Stomach smooth muscle (tissue), 2 donors: ENCODE results near the gene SERPIND1.

ENCODE experiments used
- H3K27ac ChIP-seq: one replicate; pipeline ENCODE4 v1.7.0; 2013; ENCODE audit warnings: mild to moderate bottlenecking, low read length, inconsistent platforms
- H3K27me3 ChIP-seq, 2 donors: one replicate each; pipeline ENCODE4 v1.7.0; 2013; ENCODE audit warnings: low read length in 2 of 2; ENCODE audit not compliant: insufficient read depth in 2 of 2, control insufficient read depth in 1 of 2
- H3K36me3 ChIP-seq, 2 donors: one replicate each; pipeline ENCODE4 v1.7.0; 2013; ENCODE audit warnings: low read length in 2 of 2; ENCODE audit not compliant: control insufficient read depth in 2 of 2, insufficient read depth in 2 of 2
- H3K4me1 ChIP-seq: one replicate; pipeline ENCODE4 v1.7.0; 2013; ENCODE audit warnings: low read length; ENCODE audit not compliant: control insufficient read depth, insufficient read depth
- H3K4me3 ChIP-seq, 2 donors: one replicate each; pipeline ENCODE4 v1.7.0; 2013; ENCODE audit warnings: low read length in 2 of 2
- H3K9ac ChIP-seq, 2 donors: one replicate each; pipeline ENCODE4 v1.7.0; 2013; ENCODE audit warnings: low read length in 2 of 2, mild to moderate bottlenecking in 1 of 2
- H3K9me3 ChIP-seq, 2 donors: one replicate each; pipeline ENCODE4 v1.7.0; 2013; ENCODE audit warnings: low read length in 2 of 2; ENCODE audit not compliant: control insufficient read depth in 2 of 2
- donor health status: healthy.
- donor health status: Pancreatic carcinoma.

Gene SERPIND1

GRCh38 chr22:20834725-20835124, 60.8 kb downstream of the SERPIND1 start:
- Histone ChIP-seq H3K4me3 (no peak overlapping the region), H3K36me3 (peaks cover 16 to 19% of the 10 kb centered on the region in 2 donors)

More at GRCh38 chr22:20834725-20835124, 60.8 kb downstream of the SERPIND1 start:
- Histone ChIP-seq H3K4me1 (no peaks in the 10 kb centered on the region), H3K9me3 (no peaks in the 10 kb centered on the region), H3K27ac (no peak overlapping the region), H3K9ac (no peak overlapping the region), H3K27me3 (no peaks in the 10 kb centered on the region)
